ENCODE data around the gene GMPR2. TPM values are rescaled to one million over a fixed set of nuclear protein-coding genes. Genes with fewer than 3 reads are reported as not detected.

Gene GMPR2
- total RNA-seq, 1 donor = 87.7 TPM

DNA sequence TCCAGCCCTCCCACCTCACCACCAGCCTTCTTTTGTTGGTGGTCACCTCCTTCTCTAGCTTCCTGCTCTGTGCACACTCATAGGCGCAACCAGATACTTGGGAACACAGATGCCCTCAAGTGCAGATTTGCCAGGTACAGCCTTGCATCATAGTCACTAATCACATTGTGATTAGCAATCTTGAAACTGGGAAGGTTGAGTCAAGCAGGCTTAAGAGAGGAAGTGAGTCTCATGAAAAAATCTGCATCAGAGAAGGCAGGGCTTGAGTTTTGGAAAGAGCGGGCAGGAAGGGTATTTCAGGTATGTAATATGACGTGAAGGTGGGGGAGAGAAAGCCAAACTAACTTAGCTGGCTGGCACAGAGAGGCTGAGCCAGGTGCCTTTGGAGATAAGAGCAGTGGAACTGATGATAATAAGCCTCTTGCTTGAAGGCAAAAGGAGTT lies 41.4 kb downstream of the GMPR2 start:
- TF ChIP-seq, protein P1, sequence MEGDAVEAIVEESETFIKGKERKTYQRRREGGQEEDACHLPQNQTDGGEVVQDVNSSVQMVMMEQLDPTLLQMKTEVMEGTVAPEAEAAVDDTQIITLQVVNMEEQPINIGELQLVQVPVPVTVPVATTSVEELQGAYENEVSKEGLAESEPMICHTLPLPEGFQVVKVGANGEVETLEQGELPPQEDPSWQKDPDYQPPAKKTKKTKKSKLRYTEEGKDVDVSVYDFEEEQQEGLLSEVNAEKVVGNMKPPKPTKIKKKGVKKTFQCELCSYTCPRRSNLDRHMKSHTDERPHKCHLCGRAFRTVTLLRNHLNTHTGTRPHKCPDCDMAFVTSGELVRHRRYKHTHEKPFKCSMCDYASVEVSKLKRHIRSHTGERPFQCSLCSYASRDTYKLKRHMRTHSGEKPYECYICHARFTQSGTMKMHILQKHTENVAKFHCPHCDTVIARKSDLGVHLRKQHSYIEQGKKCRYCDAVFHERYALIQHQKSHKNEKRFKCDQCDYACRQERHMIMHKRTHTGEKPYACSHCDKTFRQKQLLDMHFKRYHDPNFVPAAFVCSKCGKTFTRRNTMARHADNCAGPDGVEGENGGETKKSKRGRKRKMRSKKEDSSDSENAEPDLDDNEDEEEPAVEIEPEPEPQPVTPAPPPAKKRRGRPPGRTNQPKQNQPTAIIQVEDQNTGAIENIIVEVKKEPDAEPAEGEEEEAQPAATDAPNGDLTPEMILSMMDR (IDR thresholded peaks at IDR 0.05; ENCODE audit: insufficient read depth, low read depth, low read length) = no peak
- no peak for DNase-seq (ENCODE audit: low read depth)
- H3K4me3 ChIP-seq (ENCODE audit: low read depth, low read length) = no peak overlapping the region

DNA sequence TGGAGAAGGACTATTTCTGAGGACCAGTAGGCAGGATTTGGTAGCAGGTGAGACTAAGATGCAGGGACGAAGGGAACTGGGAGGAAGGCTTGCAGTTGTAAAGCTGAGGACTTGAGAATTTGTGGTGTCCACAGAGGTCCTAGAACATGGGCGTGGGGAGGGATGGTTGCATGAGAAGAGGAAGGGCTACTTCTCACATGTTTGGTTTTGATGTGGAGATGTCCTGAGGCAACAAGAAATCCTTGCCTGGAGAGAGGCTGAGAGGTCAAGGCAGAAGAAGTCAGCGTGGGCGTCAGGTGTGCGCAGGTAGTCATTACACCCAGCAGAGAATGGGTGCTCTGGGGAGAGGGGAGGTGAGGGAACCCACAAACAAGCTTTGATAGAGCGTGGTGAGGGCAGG lies 44.3 kb downstream of the GMPR2 start:
- no peak overlapping the region for H3K4me3 ChIP-seq (ENCODE audit: low read depth, low read length)
- no peak for DNase-seq (ENCODE audit: low read depth)

DNA sequence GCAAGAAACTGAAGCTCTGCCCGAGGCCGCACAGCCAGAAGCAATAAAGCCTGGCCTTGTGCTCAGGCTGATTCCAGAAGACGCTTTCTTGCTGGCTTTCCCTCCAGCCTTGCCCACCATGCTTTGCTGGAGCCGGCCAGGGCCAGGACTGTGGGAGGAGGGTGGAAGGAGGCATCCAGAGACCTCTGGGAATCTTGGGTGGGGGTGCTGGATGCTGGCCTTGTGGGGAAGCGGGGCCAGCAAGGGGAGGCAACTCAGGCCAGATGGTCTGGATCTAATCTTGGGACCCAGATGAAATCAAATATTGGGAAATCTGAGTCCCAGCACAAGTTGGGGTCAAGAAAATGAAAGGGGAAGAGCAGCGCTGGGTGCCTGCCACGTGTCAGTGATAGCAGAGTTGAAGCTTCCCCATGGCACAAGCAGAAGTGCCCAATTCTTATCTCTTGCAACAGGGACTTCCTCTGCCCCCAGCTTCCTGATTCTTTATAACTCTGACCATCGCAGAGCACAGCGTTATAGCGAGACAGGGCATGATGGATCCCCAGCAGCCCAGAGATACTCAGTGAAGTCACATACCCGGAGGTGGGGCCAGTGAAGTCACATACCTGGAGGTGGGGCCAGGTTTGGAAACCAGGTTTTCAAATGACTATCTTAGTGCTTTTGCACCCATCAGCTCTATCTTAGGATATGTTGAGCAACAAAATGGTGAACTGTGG lies 45.0 kb downstream of the GMPR2 start:
- TF ChIP-seq, protein P1 (IDR thresholded peaks at IDR 0.05; ENCODE audit: insufficient read depth, low read depth, low read length) = no peak
- no peak overlapping the region for H3K4me3 ChIP-seq (ENCODE audit: low read depth, low read length)
- DNase-seq (ENCODE audit: low read depth) = no peak

More for the DNA sequence above, 44.3 kb downstream of the GMPR2 start:
- TF ChIP-seq, protein P1 (IDR thresholded peaks at IDR 0.05; ENCODE audit: insufficient read depth, low read depth, low read length) = no peak

DNA sequence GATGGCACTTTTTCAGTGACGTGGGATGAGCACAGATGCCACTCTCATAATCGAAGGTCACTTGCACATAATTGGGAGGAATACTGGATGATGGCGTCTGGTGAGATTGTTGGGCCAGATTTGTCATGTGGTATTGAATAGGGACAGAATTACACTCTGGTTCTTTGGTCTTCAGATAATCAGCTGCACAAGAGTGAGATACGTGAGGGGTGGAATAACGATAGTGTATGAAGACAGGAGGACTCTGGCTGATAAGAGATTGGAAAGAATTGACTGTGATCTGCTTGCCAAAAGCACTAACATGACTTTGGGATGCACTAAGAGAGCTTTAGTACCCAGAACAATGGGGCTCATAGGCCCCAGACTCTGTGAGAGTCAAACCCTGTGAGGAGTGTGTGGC lies 45.7 kb downstream of the GMPR2 start:
- TF ChIP-seq, protein P1 (IDR thresholded peaks at IDR 0.05; ENCODE audit: insufficient read depth, low read depth, low read length) = no peak
- no peak overlapping the region for H3K4me3 ChIP-seq (ENCODE audit: low read depth, low read length)
- no peak for DNase-seq (ENCODE audit: low read depth)

DNA sequence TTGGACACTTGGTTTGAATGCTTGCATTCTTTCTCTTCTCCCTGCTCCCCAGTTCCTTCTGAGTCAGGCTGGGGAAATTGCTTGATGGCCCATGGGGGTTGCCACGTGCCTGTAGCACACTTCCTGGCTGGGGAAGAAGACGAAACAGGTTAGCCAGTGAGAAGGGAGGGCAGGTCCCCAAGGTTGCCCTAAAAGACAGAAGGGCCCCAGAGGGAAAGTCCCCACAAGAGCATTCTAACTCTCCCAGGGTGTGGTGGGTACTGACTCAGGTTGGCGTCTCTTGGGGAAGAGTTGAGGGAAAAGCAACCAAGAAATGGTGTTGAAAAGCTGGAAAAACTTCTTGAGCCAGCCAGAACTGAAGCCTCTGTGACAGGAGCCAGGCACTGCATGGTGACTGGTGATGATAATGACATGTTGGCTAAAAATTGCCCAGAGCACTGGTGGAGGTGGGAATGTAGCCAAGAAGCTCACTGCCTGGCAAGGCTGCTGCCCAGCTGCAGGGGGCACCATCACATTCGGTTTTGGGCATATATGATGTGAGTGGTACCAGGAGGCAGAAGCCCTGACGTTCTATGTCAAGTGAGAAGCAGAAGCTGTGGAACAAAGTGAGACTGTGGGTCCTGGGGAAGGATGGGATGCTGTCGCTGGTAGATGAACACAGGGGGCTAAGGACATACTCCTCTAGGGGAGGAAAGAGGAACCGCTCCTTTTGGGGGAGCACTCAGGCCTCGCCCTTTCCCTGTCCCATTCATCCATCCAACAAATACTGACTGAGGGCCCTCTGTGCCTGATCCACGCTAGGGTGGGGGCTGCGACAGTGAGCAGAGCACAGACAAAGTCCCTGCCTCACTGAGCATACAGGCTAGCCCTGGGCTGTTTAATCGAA lies 46.8 kb downstream of the GMPR2 start:
- H3K4me3 ChIP-seq (ENCODE audit: low read depth, low read length) = no peak overlapping the region
- DNase-seq (ENCODE audit: low read depth) = no peak
- TF ChIP-seq, protein P1 (IDR thresholded peaks at IDR 0.05; ENCODE audit: insufficient read depth, low read depth, low read length) = peak; percentile 4

DNA sequence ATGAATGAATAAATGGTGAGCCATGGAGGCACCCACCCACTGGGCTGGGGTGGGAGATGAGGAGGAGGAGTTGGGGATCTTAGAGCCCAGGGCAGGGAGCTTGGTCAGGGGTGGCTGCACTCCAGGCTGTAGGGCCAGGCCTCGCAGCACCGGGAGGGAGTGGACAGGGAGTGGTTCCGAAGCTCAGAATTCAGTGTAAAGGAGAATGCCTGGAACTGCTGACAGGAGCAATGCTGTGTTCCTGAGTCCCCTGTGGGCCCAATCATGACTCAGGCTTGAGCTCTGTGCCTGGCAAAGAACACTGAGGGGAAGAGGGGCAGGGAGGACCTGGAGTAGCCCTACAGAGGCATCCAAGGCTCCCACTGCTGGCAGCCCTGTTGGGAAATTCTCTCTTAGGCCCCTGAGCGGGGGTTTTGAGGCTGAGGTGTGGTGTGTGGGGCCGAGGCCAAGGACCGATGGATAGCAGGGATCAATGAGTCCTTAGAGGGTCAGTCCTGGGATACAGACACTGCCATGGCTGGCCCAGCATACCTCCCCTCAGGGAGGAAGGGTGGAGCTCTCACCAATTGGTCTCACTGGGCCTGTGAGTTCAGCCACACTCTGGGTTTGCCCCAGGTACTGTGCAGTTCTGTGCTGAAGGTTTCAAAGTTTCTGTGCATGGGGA lies 48.2 kb downstream of the GMPR2 start:
- TF ChIP-seq, protein P1 (IDR thresholded peaks at IDR 0.05; ENCODE audit: insufficient read depth, low read depth, low read length) = no peak
- no peak overlapping the region for H3K4me3 ChIP-seq (ENCODE audit: low read depth, low read length)
- no peak for DNase-seq (ENCODE audit: low read depth)

All from fibroblast of villous mesenchyme (primary cell).